CD4-positive, alpha-beta T cell treated with Interleukin-15 for 4 hours (primary cell): Measurements from ENCODE around the gene TMEM134.
"Not testable (repeated sequence)": the region's sequence is repeated elsewhere in the genome, so short reads cannot be mapped to it uniquely, and the experiment has no call there.

Experiments
- DNase-seq: peaks from one replicate; pipeline ENCODE4 v3.0.0-alpha.2; 2020; ENCODE audit warnings: low spot score

TMEM134 gene

DNA sequence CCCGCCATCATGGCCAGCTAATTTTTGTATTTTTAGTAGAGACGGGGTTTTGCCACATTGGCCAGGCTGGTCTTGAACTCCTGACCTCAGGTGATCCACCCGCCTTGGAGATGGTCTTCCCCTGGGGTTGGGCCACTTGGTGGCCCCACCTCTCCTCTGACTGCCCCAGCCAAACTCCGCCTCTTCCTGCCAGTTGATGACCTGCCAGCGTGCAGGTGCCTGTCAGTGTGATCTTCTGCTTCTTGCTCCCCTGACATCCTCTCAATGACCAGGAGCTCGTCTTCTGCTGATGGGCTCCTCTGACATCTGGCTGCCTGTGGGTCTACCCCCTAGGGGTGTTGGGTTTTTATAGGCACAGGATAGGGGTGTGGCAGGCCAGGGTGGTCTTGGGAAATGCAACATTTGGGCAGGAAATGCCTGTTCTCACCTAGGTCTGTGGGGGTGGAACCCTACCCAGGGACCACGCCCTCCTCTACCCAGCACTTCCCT, 16.9 kb upstream of the TMEM134 start:
- peak; percentile 54 for DNase-seq

DNA sequence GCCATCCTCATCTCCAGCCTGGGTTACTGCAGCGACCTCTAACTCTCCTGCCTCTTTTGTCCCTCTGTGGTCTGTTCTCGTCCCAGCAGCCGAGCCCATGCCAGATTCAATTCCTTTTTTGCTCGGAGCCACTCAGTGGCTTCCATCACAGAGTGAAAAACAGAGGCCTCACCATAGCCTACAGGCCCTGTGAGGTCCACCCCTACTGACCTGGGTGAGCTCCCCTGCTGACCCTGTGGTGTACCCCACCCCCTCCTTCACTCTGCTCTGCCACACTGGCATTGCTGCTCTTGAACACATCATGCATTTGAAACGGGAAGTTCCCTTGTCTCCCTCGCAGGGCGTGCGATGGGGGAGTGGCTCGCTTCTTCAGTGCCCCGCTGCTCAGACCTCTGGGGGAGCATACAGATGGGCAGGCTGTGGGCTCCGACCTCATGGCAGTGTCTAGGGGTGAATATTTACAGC, 15.8 kb upstream of the TMEM134 start:
- DNase-seq, result peak; percentile 60

DNA sequence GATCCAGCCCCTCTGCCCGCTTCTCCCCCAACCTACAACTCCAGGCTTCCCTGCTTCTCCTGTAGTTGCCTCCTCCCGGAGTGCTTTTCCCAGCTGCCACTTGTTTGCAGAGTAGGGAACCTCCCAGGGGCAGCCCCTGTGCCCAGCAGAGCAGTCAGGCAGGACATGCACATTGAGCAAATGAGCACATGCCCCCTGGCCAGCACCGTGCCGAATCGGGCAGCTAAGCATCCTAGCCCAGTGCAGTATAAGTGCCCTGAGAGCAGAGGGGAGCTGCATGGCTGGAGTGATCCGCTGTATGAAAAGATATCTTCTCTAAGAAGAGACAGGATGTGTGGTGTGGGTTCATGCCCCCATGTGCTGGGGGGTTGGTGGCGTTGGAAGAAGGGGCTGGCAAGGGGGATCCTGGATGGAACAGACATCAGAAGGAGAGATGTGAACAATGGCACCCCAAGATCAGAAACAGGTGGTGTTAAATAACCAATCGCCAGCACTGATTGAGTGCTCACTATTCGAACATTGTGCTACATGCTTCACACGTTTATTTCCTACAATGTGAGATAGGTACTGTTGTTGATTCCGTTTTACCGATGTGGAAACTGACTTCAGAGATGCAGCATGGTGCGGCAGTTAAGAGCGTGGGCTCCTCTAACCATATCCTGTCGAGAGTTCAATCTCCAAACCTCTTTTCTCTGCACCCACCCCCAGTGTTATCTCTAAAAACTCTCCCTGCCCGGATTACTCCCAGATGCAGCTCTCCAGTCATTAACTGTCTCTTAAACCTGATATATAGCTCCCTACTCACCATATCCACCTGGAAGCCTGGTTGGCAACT, 15.0 kb upstream of the TMEM134 start:
- DNase-seq, result peak; percentile 43

DNA sequence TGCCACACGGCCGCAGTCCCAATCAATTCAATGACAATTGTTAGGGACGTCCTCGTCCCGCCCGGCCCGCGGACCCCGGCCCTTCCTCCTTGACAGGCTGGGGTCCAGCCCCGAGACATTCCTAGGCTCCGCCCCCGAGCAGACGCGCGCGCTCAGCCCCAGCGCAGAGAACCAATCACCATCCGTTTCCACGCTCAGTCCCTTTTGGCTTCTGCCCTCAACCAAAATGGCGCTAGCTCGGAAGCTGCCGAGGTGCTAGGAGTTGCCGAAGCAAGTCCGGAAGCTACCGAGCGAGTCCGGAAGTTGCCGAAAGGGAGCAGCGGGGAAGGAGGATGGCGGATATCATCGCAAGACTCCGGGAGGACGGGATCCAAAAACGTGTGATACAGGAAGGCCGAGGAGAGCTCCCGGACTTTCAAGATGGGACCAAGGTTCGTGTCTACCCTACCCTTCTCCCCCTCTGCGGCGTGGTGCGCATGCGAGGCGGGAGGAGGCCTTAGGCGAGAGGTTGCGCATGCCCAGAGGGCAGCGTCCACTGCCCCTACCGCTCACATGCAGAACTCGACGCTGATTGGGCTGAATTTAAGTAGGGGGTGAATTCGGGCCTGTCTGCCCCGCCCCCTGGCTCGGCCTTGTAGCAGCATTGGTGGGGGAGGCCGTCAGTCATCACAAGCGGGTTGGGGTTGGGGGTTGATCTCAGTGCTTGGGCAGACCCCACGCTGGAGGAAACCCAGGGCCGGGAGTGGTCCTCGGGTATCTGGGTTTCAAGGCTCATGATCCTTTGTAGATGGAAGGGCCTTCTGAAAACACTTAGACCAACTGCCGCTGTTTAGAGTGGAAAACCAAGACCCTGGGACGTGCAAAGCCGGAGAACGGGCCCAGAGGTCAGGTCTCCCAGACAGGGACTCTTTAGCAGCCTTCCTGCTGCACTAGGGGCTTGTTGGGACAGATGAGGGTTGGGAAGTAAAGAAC, 14.1 kb upstream of the TMEM134 start, which contains the start of gene AIP:
TSS of gene AIP (plus strand) at position 200 of the 972 bp plus-strand sequence. CDS start at position 333, 133 bp downstream.
- DNase-seq, result peak; percentile 98

DNA sequence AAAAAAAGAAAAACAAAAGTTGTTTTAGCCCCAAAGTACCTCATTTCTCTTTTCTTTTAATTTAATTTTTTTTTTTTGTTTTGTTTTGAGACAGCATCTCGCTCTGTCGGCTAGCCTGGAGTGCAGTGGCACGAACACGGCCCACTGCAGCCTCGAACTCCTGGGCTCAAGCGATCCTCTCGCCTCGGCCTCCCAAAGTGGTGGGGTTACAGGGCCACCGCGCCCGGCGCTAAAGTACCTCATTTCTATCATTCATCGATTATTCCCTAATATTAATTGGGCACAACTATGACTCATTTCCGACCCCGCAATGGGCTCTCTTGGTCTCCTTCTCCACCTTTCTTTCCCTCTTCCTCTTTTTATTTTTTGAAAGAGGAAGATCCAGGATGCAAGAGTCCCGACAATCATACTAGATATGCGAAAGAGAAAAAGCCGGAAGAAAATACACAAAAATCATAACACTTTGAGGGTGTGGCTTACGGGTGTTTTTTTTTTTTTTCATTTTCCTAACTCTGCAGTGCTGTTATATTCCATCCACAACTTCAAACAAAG, 13.3 kb upstream of the TMEM134 start:
- no peak for DNase-seq

DNA sequence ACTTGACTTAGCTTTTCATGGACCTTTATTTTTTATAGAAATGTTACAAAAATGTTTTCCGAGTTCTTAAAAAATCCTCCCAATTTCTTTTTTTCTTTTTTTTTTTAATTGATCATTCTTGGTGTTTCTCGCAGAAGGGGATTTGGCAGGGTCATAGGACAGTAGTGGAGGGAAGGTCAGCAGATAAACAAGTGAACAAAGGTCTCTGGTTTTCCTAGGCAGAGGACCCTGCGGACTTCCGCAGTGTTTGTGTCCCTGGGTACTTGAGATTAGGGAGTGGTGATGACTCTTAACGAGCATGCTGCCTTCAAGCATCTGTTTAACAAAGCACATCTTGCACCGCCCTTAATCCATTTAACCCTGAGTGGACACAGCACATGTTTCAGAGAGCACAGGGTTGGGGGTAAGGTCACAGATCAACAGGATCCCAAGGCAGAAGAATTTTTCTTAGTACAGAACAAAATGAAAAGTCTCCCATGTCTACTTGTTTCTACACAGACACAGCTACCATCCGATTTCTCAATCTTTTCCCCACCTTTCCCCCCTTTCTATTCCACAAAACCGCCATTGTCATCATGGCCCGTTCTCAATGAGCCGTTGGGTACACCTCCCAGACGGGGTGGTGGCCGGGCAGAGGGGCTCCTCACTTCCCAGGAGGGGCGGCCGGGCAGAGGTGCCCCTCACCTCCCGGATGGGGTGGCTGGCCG, 8.4 kb upstream of the TMEM134 start:
- DNase-seq, result not testable (repeated sequence)

DNA sequence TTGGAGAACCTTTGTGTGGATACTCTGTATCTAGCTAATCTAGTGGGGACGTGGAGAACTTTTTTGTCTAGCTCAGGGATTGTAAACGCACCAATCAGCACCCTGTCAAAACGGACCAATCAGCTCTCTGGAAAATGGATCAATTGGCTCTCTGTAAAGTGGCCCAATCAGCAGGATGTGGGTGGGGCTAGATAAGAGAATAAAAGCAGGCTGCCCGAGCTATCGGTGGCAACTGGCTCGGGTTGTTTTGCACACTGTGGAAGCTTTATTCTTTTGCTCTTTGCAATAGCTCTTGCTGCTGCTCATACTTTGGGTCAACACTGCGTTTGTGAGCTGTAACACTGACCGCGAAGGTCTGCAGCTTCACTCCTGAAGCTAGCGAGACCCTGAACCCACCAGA, 7.6 kb upstream of the TMEM134 start:
- not testable (repeated sequence) for DNase-seq

DNA sequence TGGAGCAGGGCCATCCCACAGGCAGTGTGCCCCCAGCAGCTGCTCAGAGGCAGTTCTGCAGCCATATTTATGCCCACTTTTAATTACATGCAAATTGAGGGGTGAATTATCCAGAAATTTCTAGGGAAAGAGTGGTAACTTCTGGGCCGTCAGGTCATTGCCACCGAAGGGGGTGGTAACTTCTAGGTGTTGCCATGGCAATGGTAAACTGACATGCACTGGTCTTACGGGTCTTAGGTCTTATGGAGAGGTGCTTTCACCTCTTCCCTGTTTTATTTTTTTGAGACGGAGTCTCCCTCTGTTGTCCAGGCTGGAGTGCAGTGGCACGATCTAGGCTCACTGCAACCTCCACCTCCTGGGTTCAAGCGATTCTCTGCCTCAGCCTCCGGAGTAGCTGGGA, 3.8 kb upstream of the TMEM134 start:
- DNase-seq, result no peak

DNA sequence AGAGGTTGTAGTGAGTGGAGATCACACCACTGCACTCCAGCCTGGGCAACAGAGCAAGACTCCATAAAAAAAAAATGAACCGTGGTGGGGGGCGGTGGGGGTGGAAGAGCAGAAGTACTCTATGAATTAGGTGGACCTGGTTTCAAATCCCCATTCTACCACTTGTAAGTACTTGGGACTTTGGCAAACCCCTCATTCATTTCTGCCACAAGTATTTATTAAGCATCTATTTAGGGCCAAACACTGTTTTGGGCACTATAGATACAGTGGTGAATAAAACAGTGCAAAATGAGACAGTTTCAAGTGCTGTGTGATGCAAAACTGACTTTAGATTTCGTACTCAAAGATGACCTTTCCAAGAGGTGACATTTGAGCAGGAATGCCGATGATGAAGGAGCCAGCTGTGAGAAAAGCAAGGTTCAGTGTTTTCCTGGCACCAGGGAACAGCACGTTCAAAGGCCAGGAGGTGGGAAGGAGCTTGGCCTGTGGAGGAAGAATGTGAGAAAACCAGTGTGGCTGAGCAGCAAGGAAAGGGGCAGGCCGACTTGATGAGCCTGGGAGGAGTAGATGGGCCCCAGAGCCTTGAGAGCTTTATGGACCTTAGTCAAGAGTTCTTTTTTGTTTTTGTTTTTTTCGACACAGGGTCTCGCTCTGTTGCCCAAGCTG, 1.4 kb upstream of the TMEM134 start:
- no peak for DNase-seq

DNA sequence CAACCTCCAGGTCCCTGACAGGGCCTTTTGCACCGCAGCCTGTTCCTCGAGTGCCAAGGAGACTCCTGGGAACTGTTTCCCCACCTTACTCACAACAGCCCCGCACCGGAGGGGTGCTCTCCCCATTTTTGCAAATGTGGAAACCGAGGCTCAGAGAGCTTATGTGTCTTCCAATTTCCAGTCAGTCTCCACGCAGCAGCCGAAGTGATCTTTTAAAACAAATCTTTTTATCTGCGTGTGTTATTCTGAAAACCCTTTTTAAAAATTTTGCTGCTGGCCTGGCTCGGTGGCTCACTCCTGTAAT, 409 bp upstream of the TMEM134 start:
- DNase-seq, result no peak

DNA sequence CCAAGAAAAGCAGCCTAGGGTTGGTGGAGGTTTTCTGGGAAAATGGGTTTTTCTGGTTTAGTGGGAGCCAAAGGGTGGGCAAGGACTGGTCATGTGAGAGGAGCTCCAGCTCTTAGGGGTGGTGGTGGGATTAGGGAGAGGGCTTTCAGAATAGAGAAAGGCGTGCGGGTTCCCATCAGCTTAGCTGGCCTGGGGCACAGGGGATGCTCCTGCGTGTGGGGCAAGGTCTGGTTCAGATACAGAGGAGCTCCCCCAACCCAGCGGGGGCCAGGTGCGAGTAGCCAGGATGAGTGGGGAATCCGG, 644 bp downstream of the TMEM134 start:
- DNase-seq, result no peak

DNA sequence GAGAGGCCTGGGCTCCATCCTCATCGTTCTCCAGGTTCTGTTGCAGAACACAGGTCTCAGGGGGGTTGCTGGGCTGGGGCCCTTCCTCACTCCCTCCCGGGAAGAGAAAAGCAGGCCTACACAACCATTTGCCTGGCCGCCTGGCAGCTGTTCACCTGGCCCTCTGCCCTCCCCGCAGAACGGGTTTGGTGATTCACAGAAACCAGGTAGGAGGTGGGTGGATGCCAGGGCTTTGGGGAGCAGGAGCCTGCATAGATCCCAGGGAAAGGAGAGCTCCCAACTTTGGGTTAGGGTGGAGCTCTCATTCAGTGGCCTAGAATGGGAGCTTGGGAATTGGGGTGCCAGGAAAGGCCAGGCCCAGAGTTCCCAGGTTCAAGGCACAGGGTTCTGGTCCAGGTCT, 995 bp downstream of the TMEM134 start:
- DNase-seq, result no peak

DNA sequence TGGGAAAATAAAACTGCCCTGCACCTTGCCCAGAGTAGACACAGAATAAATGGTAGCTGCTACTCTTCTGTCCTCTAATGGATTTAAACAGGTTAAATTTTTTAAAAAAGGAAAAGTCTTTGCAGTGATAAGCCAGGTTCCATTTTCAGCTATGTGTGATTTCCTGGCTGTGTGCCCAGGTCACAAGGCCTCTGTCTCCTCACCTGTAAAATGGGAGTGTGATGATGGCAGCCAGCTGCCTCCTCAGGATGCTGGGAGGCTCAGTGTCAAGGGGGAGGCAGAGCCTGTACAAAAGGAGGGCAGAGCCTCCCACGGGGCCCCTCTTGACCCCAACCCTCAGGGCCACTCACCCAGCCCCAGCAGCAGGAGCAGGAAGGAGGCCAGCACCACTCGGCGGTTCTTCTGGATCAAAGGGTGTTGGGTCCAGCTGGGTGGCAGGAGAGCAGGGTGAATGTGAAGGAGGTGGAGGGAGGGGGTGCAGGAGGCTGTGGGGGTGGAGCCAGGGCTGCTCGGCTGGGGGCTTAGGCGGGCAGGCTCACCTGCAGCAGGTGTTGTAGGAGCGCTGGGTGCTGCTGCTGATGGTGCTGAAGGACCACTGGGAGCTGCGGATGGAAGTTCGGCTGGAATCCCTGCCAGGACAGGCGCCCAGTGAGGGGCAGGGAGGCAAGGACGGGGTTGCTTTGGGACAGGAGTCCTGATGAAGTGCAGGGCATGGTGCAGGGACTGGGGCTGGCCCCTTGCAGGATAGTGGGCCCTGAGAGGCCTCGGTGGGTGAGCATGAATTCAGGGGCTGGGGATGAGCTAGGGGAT, 1.9 kb downstream of the TMEM134 start:
- DNase-seq, result no peak

DNA sequence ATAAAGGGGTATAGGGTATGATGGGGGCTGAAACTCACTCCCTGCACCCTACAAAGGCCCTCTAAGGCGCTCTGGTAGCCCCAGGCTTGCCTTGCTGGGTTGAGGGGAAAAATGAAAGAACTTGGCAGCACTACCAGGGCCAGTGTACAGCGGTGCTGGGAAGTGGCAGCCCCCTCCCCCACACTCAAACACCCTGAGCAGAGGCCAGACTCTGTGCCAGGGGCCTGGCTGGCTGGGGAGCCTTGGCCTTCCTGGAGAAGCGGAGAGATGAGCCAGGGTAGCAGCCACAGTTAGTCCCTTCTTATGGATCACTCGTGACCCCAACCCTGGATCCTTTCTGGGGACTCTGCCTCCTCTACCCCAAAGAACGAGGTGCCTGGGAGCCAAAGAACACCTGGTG, 2.7 kb downstream of the TMEM134 start:
- no peak for DNase-seq

DNA sequence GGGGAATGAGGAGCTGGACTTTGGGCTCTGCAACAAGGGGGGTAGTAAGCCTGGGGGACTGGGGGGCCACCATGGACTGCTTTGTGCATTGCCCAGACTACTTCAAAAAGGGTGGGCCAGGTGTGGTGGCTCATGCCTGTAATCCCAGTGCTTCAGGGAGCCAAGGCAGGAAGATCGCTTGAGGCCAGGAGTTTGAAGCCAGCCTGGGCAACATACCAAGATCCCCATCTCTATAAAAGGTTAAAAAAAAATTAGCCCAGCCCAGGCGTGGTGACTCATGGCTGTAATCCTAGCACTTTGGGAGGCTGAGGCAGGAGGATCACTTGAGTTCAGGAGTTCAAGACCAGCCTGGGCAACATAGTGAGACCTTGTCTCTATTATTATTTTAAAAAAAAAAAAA, 3.5 kb downstream of the TMEM134 start:
- DNase-seq, result not testable (repeated sequence)

DNA sequence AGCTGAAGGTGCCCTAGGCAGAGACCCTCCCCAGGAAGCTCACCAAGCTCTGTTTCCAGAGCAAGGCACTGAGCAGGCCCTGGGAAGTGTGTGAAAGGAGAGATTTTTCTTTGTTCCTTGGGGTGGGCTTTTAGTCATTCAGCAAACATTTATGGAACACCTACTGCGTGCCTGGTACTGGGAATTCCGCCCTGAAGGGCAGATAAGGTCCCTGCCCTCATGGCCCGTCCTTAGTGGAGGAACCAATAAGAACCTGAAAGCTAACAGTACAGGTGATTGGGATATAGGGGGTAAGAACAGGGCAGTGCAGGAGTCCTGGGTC, 3.9 kb downstream of the TMEM134 start:
- no peak for DNase-seq

DNA sequence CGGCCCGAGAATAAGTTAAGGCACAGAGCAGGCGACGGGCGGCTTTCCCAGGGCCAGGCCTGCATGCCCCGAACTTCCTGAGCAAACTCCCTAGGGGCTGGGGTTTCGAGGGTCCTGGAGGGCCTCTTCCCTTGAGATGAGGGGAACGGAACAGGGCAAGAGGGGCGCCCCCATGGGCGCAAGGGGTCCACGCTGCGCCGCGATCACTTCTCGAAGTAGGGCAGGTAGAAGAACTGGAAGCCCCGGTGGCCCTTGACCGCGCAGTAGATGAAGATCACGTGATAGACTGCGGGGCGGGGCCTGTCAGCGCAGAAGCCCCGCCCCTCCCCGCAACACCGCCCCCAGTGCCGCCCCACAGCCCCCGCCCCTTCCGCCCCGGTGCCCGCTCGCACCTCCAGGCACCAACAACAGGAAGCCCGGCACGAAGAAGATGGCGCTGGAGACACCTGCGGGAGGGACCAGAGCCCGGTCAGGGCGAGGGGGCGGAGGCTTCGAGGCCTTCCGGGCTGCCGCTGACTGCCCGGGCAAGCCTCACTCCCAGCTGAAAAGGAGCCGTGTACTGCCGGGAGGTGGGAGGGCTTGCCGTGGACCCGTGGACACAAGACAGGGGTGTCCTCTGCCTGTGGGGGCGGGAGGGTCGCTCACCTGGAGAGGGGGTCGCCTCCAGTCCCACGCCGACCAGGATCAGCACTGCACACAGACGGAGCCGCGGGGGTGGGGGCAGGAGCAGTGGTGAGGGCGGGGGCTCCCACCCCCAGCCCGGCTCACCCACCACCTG, 4.5 kb downstream of the TMEM134 start:
- peak; percentile 94 for DNase-seq

DNA sequence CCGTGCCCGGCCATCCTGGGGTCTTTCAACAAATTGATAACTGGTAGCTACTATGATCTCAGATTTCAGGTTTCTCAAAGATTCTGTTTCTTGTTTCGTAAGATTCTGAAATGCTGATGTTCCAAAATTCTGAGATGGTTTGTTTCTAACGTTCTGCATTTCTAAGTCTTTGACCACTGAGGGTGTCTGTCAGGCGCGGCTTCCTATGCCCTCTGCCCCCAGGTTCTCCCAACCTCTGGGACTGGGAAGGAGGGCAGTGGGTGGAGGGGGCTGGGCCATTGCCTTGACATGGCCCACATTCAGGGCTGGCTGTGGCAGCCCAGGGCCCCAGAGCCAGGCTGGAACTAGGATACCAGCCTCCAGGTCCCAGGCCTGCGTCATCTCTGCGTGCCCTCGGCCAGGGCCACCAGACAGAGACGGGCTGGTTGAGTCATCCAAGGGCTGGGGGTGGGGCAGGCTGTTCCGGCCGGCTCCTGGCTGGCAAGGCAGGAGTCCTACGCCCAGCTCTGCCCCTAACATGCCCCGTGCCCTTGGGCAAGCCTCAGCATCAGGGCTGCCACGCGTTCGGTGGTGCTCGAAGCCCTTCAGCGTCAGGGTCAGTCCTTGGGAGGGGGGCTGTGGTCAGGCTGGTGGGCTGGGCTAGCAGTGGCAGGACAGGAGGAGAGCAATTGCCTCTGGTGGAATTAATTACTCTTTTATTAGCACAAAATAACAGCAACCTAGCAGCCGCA, 5.2 kb downstream of the TMEM134 start:
- no peak for DNase-seq

DNA sequence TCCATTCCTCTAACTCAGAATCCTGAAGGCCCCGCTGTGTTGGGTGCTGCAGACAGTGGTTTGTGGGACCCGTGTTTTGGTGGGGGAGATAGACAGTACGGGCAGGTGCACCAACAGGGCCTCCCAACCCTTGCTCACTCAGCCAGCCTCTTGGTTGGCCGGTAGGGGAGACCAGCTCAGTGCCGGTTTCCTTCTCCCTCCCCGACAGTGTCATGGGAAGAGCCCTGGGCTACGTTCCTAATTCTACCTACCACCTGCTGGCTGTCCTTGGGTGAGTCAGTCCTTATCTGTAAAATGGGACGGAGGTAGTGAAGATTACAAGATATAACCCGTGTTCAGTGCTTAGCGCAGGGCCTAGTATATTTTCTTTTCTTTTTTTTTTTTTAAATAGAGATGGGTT, 5.9 kb downstream of the TMEM134 start:
- no peak for DNase-seq
